Peyer's patch (tissue), 4 donors: ENCODE data around the gene MED13L.

Experiments used
- CTCF ChIP-seq, 6 experiments: fragments of 450-650 bp in 4 of 6; fragments of 200-600 bp in 2 of 6; sonication (generic) in 1 of 6; IDR thresholded peaks; one replicate each; pipeline ENCODE4 v1.5.1; 2017 to 2019; ENCODE audit warnings: antibody characterized with exemption in 6 of 6, mild to moderate bottlenecking in 3 of 6, moderate library complexity in 1 of 6
- POLR2A ChIP-seq, 2 donors: fragments of 450-650 bp; IDR thresholded peaks; one replicate each; pipeline ENCODE4 v1.5.1; 2017; ENCODE audit warnings: antibody characterized with exemption in 2 of 2, mild to moderate bottlenecking in 2 of 2, moderate library complexity in 2 of 2

GRCh38 chr12:115979351-115979750 lies 298.1 kb downstream of the MED13L start:
- TF ChIP-seq CTCF (IDR thresholded peaks at IDR 0.05), result no peak
- TF ChIP-seq POLR2A (IDR thresholded peaks at IDR 0.05), result no peak
